Ascending aorta (tissue), 2 donors: ENCODE results near the gene TRMT10A. TPM values are rescaled to one million over a fixed set of nuclear protein-coding genes. Genes with fewer than 3 reads are reported as not detected.

ENCODE experiments used
- DNase-seq, 2 donors: peaks; one replicate each; pipeline ENCODE4 v3.0.0-alpha.2; 2019; ENCODE audit warnings: low spot score in 2 of 2
- H3K27ac ChIP-seq, 2 donors: fragments of 200-600 bp; sonication (generic); one replicate each; pipeline ENCODE4 v1.5.1; 2016 to 2017; ENCODE audit warnings: mild to moderate bottlenecking in 1 of 2
- H3K27me3 ChIP-seq: fragments of 200-600 bp; sonication (generic); one replicate; pipeline ENCODE4 v1.5.1; 2017
- H3K36me3 ChIP-seq, 2 donors: fragments of 200-600 bp; sonication (generic); one replicate each; pipeline ENCODE4 v1.5.1; 2016
- H3K4me1 ChIP-seq, 2 donors: fragments of 200-600 bp; sonication (generic); one replicate each; pipeline ENCODE4 v1.5.1; 2016 to 2017; ENCODE audit warnings: mild to moderate bottlenecking in 1 of 2
- H3K4me3 ChIP-seq, 2 donors: fragments of 200-600 bp; sonication (generic); one replicate each; pipeline ENCODE4 v1.5.1; 2016 to 2017; ENCODE audit warnings: mild to moderate bottlenecking in 1 of 2
- H3K9me3 ChIP-seq, 2 donors: fragments of 200-600 bp; sonication (generic); one replicate each; pipeline ENCODE4 v1.5.1; 2016
- intact Hi-C: fragments of 100-400 bp; cut with DNase I; formaldehyde crosslinking; loops from one replicate; pipeline ENCODE4 v1.15.1; 2023
- total RNA-seq: library from RNA; depleted of rRNA; stranded (reverse); fragments of >200 nt; gene quantifications from one replicate; pipeline ENCODE4 v1.1.0, GENCODE V29; 2016
- TF ChIP-seq, protein P1 (sequence below), 3 experiments: fragments of 200-600 bp in 2 of 3; fragments of 450-650 bp in 1 of 3; sonication (generic) in 2 of 3; IDR thresholded peaks; one replicate each; pipeline ENCODE4 v1.5.1; 2016 to 2019; ENCODE audit warnings: antibody characterized with exemption in 3 of 3, mild to moderate bottlenecking in 1 of 3, moderate library complexity in 1 of 3

The TRMT10A gene
- total RNA-seq, 1 donor from 2014 or later, result not detected

DNA sequence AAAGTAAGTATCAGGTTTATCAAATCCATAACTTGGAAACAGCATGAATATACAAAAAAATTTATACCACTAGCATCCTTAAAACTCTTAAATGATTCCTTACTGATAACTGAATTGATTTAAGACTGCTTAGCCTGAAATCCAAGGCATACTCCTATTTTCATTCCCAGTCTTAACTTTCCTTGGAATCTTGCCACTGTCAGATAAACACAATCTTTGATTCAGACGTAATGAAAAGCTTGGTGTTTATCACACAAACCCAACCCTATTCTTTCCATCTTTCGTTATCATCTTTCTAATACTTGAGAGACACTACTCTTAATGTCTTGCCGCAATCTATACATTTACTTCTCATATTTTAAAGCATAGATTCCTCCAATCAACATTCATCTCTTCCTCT, 33.9 kb downstream of the TRMT10A start:
- no peaks in the 10 kb centered on the region for H3K4me1 ChIP-seq
- no peak overlapping the region for H3K4me3 ChIP-seq
- no peaks in the 10 kb centered on the region for H3K27me3 ChIP-seq
- intact Hi-C loops, result no loop called here
- H3K27ac ChIP-seq, result no peak overlapping the region
- H3K36me3 ChIP-seq, result no peaks in the 10 kb centered on the region
- DNase-seq, result no peak
- H3K9me3 ChIP-seq, result no peaks in the 10 kb centered on the region
- TF ChIP-seq, protein P1, sequence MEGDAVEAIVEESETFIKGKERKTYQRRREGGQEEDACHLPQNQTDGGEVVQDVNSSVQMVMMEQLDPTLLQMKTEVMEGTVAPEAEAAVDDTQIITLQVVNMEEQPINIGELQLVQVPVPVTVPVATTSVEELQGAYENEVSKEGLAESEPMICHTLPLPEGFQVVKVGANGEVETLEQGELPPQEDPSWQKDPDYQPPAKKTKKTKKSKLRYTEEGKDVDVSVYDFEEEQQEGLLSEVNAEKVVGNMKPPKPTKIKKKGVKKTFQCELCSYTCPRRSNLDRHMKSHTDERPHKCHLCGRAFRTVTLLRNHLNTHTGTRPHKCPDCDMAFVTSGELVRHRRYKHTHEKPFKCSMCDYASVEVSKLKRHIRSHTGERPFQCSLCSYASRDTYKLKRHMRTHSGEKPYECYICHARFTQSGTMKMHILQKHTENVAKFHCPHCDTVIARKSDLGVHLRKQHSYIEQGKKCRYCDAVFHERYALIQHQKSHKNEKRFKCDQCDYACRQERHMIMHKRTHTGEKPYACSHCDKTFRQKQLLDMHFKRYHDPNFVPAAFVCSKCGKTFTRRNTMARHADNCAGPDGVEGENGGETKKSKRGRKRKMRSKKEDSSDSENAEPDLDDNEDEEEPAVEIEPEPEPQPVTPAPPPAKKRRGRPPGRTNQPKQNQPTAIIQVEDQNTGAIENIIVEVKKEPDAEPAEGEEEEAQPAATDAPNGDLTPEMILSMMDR (IDR thresholded peaks at IDR 0.05), result no peak

DNA sequence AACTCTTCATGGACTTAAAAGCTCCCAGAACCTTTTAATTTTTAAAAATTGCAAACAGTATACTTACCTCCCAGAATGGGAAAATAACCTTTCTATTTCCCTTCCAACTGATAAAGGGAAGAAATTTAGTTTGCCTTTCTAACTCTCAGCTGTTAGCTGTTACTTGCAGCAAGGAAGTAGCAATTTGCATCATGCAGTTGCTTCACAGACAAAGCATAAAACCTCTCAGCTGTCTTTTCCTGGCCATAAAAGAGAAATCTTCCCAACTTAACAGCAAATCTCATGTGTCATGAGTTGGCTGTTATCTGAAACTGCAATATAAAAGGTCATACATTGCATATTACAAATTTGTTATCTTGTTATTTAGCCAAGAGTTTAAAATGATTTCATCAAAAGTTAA, 34.6 kb downstream of the TRMT10A start:
- Histone ChIP-seq H3K27me3 (no peaks in the 10 kb centered on the region), H3K4me1 (no peaks in the 10 kb centered on the region), H3K27ac (no peak overlapping the region), H3K36me3 (no peaks in the 10 kb centered on the region), H3K4me3 (no peak overlapping the region), H3K9me3 (no peaks in the 10 kb centered on the region)
- DNase-seq, result no peak
- intact Hi-C loops, result no loop called here
- TF ChIP-seq, protein P1 (IDR thresholded peaks at IDR 0.05), result no peak

DNA sequence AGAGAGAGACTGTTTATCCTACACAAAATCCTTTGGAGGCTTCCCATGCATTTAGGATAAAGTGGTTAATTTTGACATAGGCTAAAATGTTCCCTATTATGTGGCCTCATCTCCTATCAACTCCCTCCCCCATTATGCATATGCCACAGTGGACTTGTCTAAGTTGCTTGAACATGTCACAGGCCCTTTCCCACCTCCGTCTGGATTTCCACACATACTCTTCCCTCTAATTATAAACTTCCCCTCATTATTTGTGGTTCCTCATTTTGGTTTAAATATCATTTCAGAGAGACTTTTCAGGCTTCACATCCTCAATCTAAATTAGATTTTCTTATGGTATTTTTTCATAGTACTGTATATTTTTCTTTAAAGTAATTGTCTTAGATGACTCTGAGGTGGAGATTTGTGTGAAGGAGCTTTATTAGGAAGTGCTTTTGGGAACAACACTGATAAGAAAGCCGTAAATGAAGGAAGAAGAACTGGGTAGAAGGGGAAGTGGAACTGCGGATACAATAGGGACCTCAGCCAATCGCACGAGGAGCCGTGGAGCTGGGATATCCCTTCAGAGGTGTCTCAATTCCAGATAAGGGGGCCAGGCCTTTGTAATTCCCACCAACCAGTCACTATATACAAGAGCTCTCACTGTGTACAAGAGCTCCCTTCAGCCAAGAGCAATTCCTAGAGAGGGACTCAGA, 45.1 kb downstream of the TRMT10A start:
- H3K27ac ChIP-seq, result no peak overlapping the region
- TF ChIP-seq, protein P1 (IDR thresholded peaks at IDR 0.05), result no peak
- H3K4me1 ChIP-seq, result no peaks in the 10 kb centered on the region
- intact Hi-C loops, result no loop called here
- H3K36me3 ChIP-seq, result no peaks in the 10 kb centered on the region
- no peak for DNase-seq
- H3K27me3 ChIP-seq, result no peaks in the 10 kb centered on the region
- H3K4me3 ChIP-seq, result no peak overlapping the region
- no peaks in the 10 kb centered on the region for H3K9me3 ChIP-seq

DNA sequence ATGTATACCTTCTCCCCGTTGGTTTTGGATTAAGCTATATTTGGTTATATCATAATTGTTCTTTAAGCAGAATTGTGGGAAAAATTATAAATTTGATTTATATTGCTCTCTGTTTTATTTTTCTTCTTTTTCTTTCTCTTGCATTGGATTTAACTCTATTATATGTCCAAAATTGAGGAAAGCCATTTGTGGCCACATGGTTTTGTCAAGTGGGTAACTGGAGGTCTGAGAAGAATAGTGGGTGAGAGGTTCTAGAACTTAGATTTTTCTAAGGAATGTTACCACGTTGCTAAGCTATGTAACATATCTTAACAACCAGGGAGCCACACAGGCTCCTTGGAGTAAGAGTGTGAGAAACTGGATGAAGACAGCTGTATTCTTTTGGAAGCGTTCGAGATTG, 53.1 kb downstream of the TRMT10A start, which contains the start of gene C4orf17:
Gene C4orf17, plus strand, starts transcription at position 301 of the 400 bp plus-strand sequence. CDS start 2,061 bp downstream, outside the sequence.
- no peaks in the 10 kb centered on the region for H3K36me3 ChIP-seq
- intact Hi-C loops, result no loop called here
- no peaks in the 10 kb centered on the region for H3K27me3 ChIP-seq
- no peak within 1 kb of the TSS for H3K4me3 ChIP-seq
- no peaks in the 10 kb centered on the region for H3K4me1 ChIP-seq
- TF ChIP-seq, protein P1 (IDR thresholded peaks at IDR 0.05), result no peak
- H3K9me3 ChIP-seq, result no peaks in the 10 kb centered on the region
- DNase-seq, result no peak
- H3K27ac ChIP-seq, result no peak within 1 kb of the TSS

DNA sequence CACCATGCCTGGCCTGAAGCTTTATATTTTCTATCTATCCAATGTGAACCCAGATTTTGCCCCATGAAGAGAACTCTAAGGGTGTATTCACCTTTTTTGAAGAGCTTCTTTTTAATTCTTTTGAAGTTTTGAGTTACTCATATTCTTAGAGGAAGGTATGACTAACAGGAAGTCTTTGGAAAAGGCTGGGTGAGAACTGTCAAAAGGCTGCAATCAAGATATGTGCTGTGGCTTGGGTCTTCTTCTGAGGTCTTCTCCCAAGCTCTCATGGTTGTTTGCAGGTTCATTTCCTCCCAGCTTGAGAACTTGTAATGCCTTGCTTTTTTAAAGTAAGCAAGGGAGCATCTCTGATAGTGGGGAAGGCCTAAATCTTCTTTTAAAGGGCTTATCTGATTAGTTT, 56.1 kb downstream of the TRMT10A start:
- Histone ChIP-seq H3K27ac (no peak overlapping the region), H3K9me3 (no peaks in the 10 kb centered on the region), H3K4me1 (no peaks in the 10 kb centered on the region), H3K4me3 (no peak overlapping the region), H3K27me3 (no peaks in the 10 kb centered on the region), H3K36me3 (no peaks in the 10 kb centered on the region)
- TF ChIP-seq, protein P1 (IDR thresholded peaks at IDR 0.05), result no peak
- intact Hi-C loops, result no loop called here
- DNase-seq, result no peak
